MM.1S (cell line): ENCODE measurements around the gene GUCY1A2.

Source experiments
- EZH2 ChIP-seq: fragments of 300-600 bp; sonication (generic); optimal IDR thresholded peaks from 2 replicates; pipeline ENCODE3; 2017; ENCODE audit warnings: low read depth, mild to moderate bottlenecking, antibody characterized with exemption, low read length, mixed read lengths
- TF ChIP-seq, protein P1 (sequence below): fragments of 300-600 bp; sonication (generic); IDR thresholded peaks from 2 replicates; pipeline ENCODE4 v1.5.1; 2016; ENCODE audit warnings: antibody characterized with exemption, low read length, mixed read lengths

DNA sequence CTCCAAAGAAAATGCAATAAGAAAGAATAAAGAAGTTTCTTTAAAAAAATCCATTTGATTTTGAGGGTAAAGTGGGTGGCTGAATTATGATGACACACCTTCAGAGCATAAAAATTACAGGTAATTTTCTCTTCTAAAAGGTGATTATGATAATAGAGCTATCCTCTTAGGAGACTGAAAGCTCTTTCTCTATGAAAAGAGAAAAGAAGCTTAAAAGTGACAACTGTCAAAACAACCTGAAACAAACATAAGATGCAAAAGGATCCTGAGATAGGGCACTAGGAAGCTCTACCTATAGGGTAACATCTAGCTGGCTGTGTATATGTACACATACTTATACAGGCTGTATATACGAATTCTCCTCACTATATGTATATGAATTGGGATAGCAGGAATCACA is 270.2 kb downstream of the GUCY1A2 start:
- TF ChIP-seq, protein P1, sequence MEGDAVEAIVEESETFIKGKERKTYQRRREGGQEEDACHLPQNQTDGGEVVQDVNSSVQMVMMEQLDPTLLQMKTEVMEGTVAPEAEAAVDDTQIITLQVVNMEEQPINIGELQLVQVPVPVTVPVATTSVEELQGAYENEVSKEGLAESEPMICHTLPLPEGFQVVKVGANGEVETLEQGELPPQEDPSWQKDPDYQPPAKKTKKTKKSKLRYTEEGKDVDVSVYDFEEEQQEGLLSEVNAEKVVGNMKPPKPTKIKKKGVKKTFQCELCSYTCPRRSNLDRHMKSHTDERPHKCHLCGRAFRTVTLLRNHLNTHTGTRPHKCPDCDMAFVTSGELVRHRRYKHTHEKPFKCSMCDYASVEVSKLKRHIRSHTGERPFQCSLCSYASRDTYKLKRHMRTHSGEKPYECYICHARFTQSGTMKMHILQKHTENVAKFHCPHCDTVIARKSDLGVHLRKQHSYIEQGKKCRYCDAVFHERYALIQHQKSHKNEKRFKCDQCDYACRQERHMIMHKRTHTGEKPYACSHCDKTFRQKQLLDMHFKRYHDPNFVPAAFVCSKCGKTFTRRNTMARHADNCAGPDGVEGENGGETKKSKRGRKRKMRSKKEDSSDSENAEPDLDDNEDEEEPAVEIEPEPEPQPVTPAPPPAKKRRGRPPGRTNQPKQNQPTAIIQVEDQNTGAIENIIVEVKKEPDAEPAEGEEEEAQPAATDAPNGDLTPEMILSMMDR: no peak
- TF ChIP-seq EZH2: no peak
